Endothelial cell of umbilical vein (primary cell): ENCODE data around the gene SEPTIN11. TPM values are rescaled to one million over a fixed set of nuclear protein-coding genes. Genes with fewer than 3 reads are reported as not detected.

Source experiments
- BruUV-seq: library from RNA; stranded (reverse); fragments of 400-500 nt; replicated peaks from 2 replicates; lab custom pipeline; 2021; lab: Mats Ljungman, UMichigan
- CTCF ChIA-PET: fragments of 300-600, 350-600 bp; sonication (Branson Sonifier 250); formaldehyde crosslinking; loops from one replicate; lab custom pipeline; 2021; ENCODE audit warnings: antibody characterized with exemption, inconsistent platforms; lab: Charles Lee
- POLR2A ChIA-PET: fragments of 300-600, 350-600 bp; sonication (Branson Sonifier 250); formaldehyde crosslinking; loops from one replicate; lab custom pipeline; 2021; ENCODE audit warnings: antibody characterized with exemption, inconsistent platforms; lab: Charles Lee
- DNase-seq: peaks from one replicate; pipeline ENCODE4 v3.0.0-alpha.2; 2011; ENCODE audit warnings: low read depth, low spot score
- FAIRE-seq: peaks from 2 replicates; lab custom pipeline; 2011; peaks lifted over from hg19 to GRCh38; lab: Jason Lieb, UNC
- H2AFZ ChIP-seq: 2 replicates; pipeline ENCODE4 v1.6.0; 2012; ENCODE audit warnings: low read depth, low read length, control low read depth, inconsistent platforms
- H3K27ac ChIP-seq: 2 replicates; pipeline ENCODE4 v1.5.1; 2011; ENCODE audit warnings: low read depth, mild to moderate bottlenecking, control low read depth, low read length, moderate library complexity; ENCODE audit not compliant: insufficient read depth
- H3K27me3 ChIP-seq, 2 experiments: 2 replicates each; pipeline versions ENCODE4 v1.6.0 to v1.6.1; 2011; ENCODE audit warnings: low read length in 2 of 2, mixed read lengths in 1 of 2; ENCODE audit not compliant: control insufficient read depth in 2 of 2, insufficient read depth in 2 of 2
- H3K36me3 ChIP-seq, 2 experiments: 2 replicates in 1 of 2; 3 replicates in 1 of 2; pipeline ENCODE4 v1.5.1; 2011; ENCODE audit warnings: low read length in 2 of 2, mild to moderate bottlenecking in 1 of 2, moderate library complexity in 1 of 2; ENCODE audit not compliant: control insufficient read depth in 2 of 2, insufficient read depth in 2 of 2; ENCODE audit errors: extremely low read depth in 1 of 2
- H3K4me1 ChIP-seq: 3 replicates; pipeline ENCODE4 v1.5.1; 2011; ENCODE audit warnings: mild to moderate bottlenecking, low read length; ENCODE audit not compliant: control insufficient read depth, insufficient read depth; ENCODE audit errors: extremely low read depth
- H3K4me2 ChIP-seq: 2 replicates; pipeline ENCODE4 v1.6.1; 2011; ENCODE audit warnings: low read length, control low read depth, mixed read lengths; ENCODE audit not compliant: insufficient read depth
- H3K4me3 ChIP-seq, 3 experiments: fragments of 200-600 bp in 1 of 3; sonication (generic), shearing (Covaris generic) in 1 of 3; replicated peaks in 1 of 3; 2 replicates each; pipeline ENCODE4 v1.5.1; 2011 to 2016; ENCODE audit warnings: control low read depth in 3 of 3, low read length in 3 of 3, mild to moderate bottlenecking in 2 of 3, inconsistent platforms in 1 of 3, low read depth in 1 of 3, moderate library complexity in 1 of 3; ENCODE audit not compliant: insufficient read depth in 1 of 3
- H3K79me2 ChIP-seq: 2 replicates; pipeline ENCODE4 v1.6.0; 2012; ENCODE audit warnings: low read length, inconsistent platforms; ENCODE audit not compliant: control insufficient read depth, insufficient read depth
- H3K9ac ChIP-seq: replicated peaks from 2 replicates; pipeline ENCODE3; 2011; ENCODE audit warnings: low read length, control low read depth; ENCODE audit not compliant: insufficient read depth; ENCODE audit errors: extremely low read depth
- H3K9me1 ChIP-seq: replicated peaks from 3 replicates; pipeline ENCODE4 v1.6.0; 2011; ENCODE audit warnings: mild to moderate bottlenecking, low read length; ENCODE audit not compliant: control insufficient read depth, insufficient read depth; ENCODE audit errors: extremely low read depth
- H3K9me3 ChIP-seq: replicated peaks from 2 replicates; pipeline ENCODE4 v1.5.1; 2012; ENCODE audit warnings: low read length, inconsistent platforms; ENCODE audit not compliant: control insufficient read depth, insufficient read depth
- H4K20me1 ChIP-seq: replicated peaks from 2 replicates; pipeline ENCODE3; 2011; ENCODE audit warnings: mild to moderate bottlenecking, low read length; ENCODE audit not compliant: control insufficient read depth, insufficient read depth; ENCODE audit errors: extremely low read depth
- CTCF ChIP-seq, 2 donors: IDR thresholded peaks; 1 replicate in 1 of 2; 2 replicates in 1 of 2; pipeline ENCODE4 v1.5.1; 2011; ENCODE audit warnings: low read length in 2 of 2, mild to moderate bottlenecking in 2 of 2, moderate library complexity in 2 of 2, control low read depth in 1 of 2, inconsistent platforms in 1 of 2, low read depth in 1 of 2; ENCODE audit not compliant: insufficient read depth in 1 of 2; ENCODE audit errors: extremely low read depth in 1 of 2
- EZH2 ChIP-seq: IDR thresholded peaks from 2 replicates; pipeline ENCODE4 v1.6.1; 2012; ENCODE audit warnings: borderline replicate concordance, low read depth, mild to moderate bottlenecking, moderate library complexity, low read length, inconsistent platforms; ENCODE audit not compliant: severe bottlenecking
- FOS ChIP-seq: IDR thresholded peaks from 2 replicates; pipeline ENCODE4 v1.6.1; 2011; ENCODE audit warnings: mild to moderate bottlenecking, low read length, moderate library complexity, borderline replicate concordance; ENCODE audit not compliant: insufficient read depth
- GATA2 ChIP-seq: IDR thresholded peaks from 2 replicates; pipeline ENCODE4 v1.7.0; 2011; ENCODE audit warnings: low read depth, mild to moderate bottlenecking, moderate library complexity, mixed read lengths, low read length; ENCODE audit not compliant: insufficient read length, insufficient read depth
- JUN ChIP-seq: IDR thresholded peaks from 2 replicates; pipeline ENCODE4 v1.6.1; 2011; ENCODE audit warnings: borderline replicate concordance, low read depth; ENCODE audit not compliant: insufficient read length, insufficient read depth
- MYC ChIP-seq: IDR thresholded peaks from one replicate; pipeline ENCODE4 v1.6.1; 2011; ENCODE audit warnings: mild to moderate bottlenecking, low read depth, low read length
- POLR2A ChIP-seq: IDR thresholded peaks from 2 replicates; pipeline ENCODE4 v1.6.1; 2012; ENCODE audit warnings: low read depth, mild to moderate bottlenecking, control low read depth, low read length
- POLR2AphosphoS5 ChIP-seq: IDR thresholded peaks from 2 replicates; pipeline ENCODE4 v1.6.1; 2012; ENCODE audit warnings: low read depth, mild to moderate bottlenecking, control low read depth, low read length, moderate library complexity; ENCODE audit not compliant: insufficient read depth
- dilution Hi-C: fragments of 300-500 bp; cut with MboI; formaldehyde crosslinking; loops from one replicate; pipeline ENCODE4 v1.15.0; 2019; ENCODE audit warnings: low sequenced_read_pairs; ENCODE audit not compliant: extremely low pct_ligation_motif_present
- intact Hi-C: fragments of 100-400 bp; cut with micrococcal nuclease; formaldehyde crosslinking; loops from one replicate; pipeline ENCODE4 v1.10.0; 2022
- polyA plus RNA-seq, 4 experiments: library from polyadenylated mRNA; depleted of rRNA in 3 of 4; stranded (reverse) in 3 of 4; unstranded in 1 of 4; fragments of >200 nt; gene quantifications; 2 replicates each; pipeline versions ENCODE4 v1.2.1 to v1.2.3, GENCODE V29; 2011 to 2012; ENCODE audit warnings: missing spikeins in 1 of 4
- total RNA-seq: library from RNA; stranded (reverse); gene quantifications from 2 replicates; pipeline ENCODE4 v1.2.3, GENCODE V29; 2021
- TF ChIP-seq, protein P1 (sequence below): IDR thresholded peaks from 2 replicates; pipeline ENCODE4 v1.6.1; 2011; ENCODE audit not compliant: insufficient read depth, insufficient read length

SEPTIN11 gene
- total and polyA plus RNA-seq, 2 donors (not counting 3 experiments of a cell fraction or from before 2014, with no cell fraction given), result 69.4 to 202 TPM

- CTCF ChIA-PET, result no interaction called here
- no peaks in the 10 kb centered on the region for H4K20me1 ChIP-seq
- no TSS peak for BruUV-seq
- no peaks in the 10 kb centered on the region for H3K9me3 ChIP-seq
- H3K4me1 ChIP-seq, result no peaks in the 10 kb centered on the region
- FAIRE-seq, result no peak
- intact Hi-C loops (no loop called here), dilution Hi-C loops (no loop called here)
- no peak overlapping the region for H3K27ac ChIP-seq
- DNase-seq, result no peak
- H3K9ac ChIP-seq, result no peak overlapping the region
- H3K4me3 ChIP-seq, result no peak overlapping the region
- no peak overlapping the region for H2AFZ ChIP-seq
- H3K36me3 ChIP-seq, result no peaks in the 10 kb centered on the region
- no peaks in the 10 kb centered on the region for H3K79me2 ChIP-seq
- H3K4me2 ChIP-seq, result no peak overlapping the region
- H3K27me3 ChIP-seq, result no peaks in the 10 kb centered on the region
- POLR2A ChIA-PET, result no interaction called here
- TF ChIP-seq FOS (peak; percentile 22), POLR2AphosphoS5 (no peak), CTCF (IDR thresholded peaks at IDR 0.05; ENCODE audit: extremely low read depth in 1 of 2, insufficient read depth in 1 of 2, low read depth in 1 of 2, low read length in 2 of 2) (no peak)
- TF ChIP-seq, protein P1, sequence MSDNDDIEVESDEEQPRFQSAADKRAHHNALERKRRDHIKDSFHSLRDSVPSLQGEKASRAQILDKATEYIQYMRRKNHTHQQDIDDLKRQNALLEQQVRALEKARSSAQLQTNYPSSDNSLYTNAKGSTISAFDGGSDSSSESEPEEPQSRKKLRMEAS, result no peak
- H3K9me1 ChIP-seq, result no peaks in the 10 kb centered on the region
Observed at GRCh38 chr4:76923619-76924357, 25.8 kb upstream of the SEPTIN11 start.

- no peaks in the 10 kb centered on the region for H3K27me3 ChIP-seq
- no peak overlapping the region for H3K4me3 ChIP-seq
- H3K27ac ChIP-seq, result no peak overlapping the region
- no peak for FAIRE-seq
- no peak overlapping the region for H2AFZ ChIP-seq
- TF ChIP-seq POLR2A, result no peak
- TF ChIP-seq CTCF (IDR thresholded peaks at IDR 0.05; ENCODE audit: extremely low read depth in 1 of 2, insufficient read depth in 1 of 2, low read depth in 1 of 2, low read length in 2 of 2), result no peak
- TF ChIP-seq MYC, result no peak
- no peak for TF ChIP-seq EZH2
- TF ChIP-seq FOS, result no peak
- TF ChIP-seq JUN, result no peak
- TF ChIP-seq, protein P1, result no peak
- TF ChIP-seq GATA2, result no peak
- no peak for TF ChIP-seq POLR2AphosphoS5
- dilution Hi-C loops (no loop called here), intact Hi-C loops (no loop called here)
- ChIA-PET CTCF (no interaction called here), POLR2A (no interaction called here)
- H3K79me2 ChIP-seq, result no peaks in the 10 kb centered on the region
- H3K9ac ChIP-seq, result no peak overlapping the region
- no peaks in the 10 kb centered on the region for H3K9me3 ChIP-seq
- no peaks in the 10 kb centered on the region for H4K20me1 ChIP-seq
- no peak overlapping the region for H3K4me2 ChIP-seq
- no peaks in the 10 kb centered on the region for H3K4me1 ChIP-seq
- H3K9me1 ChIP-seq, result no peaks in the 10 kb centered on the region
- DNase-seq, result no peak
- H3K36me3 ChIP-seq, result no peaks in the 10 kb centered on the region
- BruUV-seq, result no TSS peak
Observed at GRCh38 chr4:76926841-76927240, 22.7 kb upstream of the SEPTIN11 start.
